BJ (cell line): ENCODE measurements around the gene KLHDC8B. TPM values are rescaled to one million over a fixed set of nuclear protein-coding genes. Genes with fewer than 3 reads are reported as not detected.

Experiments
- CTCF ChIA-PET: fragments of 350-600 bp; formaldehyde crosslinking; extraction: SDS; loops from one replicate; lab custom pipeline; 2021; ENCODE audit warnings: antibody characterized with exemption, inconsistent platforms; lab: Yijun Ruan, JAX
- POLR2A ChIA-PET: fragments of 300-600 bp; sonication (Branson Sonifier 250); formaldehyde crosslinking; extraction: SDS; loops from one replicate; lab custom pipeline; 2021; ENCODE audit warnings: antibody characterized with exemption; lab: Charles Lee
- DNase-seq: peaks from one replicate; pipeline ENCODE4 v3.0.0-alpha.2; 2011; ENCODE audit warnings: low read depth
- H3K27me3 ChIP-seq: 2 replicates; pipeline ENCODE4 v1.6.0; 2011; ENCODE audit warnings: low read length; ENCODE audit not compliant: control insufficient read depth, insufficient read depth
- H3K36me3 ChIP-seq: 2 replicates; pipeline ENCODE4 v1.5.1; 2011; ENCODE audit warnings: low read length; ENCODE audit not compliant: control insufficient read depth, insufficient read depth
- H3K4me3 ChIP-seq: 2 replicates; pipeline ENCODE4 v1.5.1; 2011; ENCODE audit warnings: low read depth, mild to moderate bottlenecking, control low read depth, low read length
- CTCF ChIP-seq: IDR thresholded peaks from 2 replicates; pipeline ENCODE4 v1.5.1; 2011; ENCODE audit warnings: low read depth, mild to moderate bottlenecking, control low read depth, inconsistent platforms, low read length, moderate library complexity; ENCODE audit not compliant: insufficient read depth
- polyA plus RNA-seq: library from polyadenylated mRNA; depleted of rRNA; stranded (reverse); fragments of >200 nt; gene quantifications from 2 replicates; pipeline ENCODE4 v1.2.3, GENCODE V29; 2011

Gene KLHDC8B
- polyA plus RNA-seq, 1 experiment = 47.8 TPM

- peak; percentile 24; the same call in 1 of the 2 replicates for TF ChIP-seq CTCF
- peak; percentile 31 for DNase-seq
- POLR2A ChIA-PET = interaction anchor here (0.9 to 1.4 kb wide), 2 partner anchors 12 to 40 kb away, joined by 3 to 4 read pairs; partner anchors contain the start of gene USP19
- H3K4me3 ChIP-seq = peak within 1 kb of the TSS; percentile 70
- CTCF ChIA-PET = interaction anchor here (0.9 to 2.4 kb wide), 5 partner anchors 12 to 111 kb away, joined by 3 to 12 read pairs (median 5); partner anchors contain the start of genes KLHDC8B and USP19
- H3K27me3 ChIP-seq = no peaks in the 10 kb centered on the region
- H3K36me3 ChIP-seq = peaks cover 29% of the 10 kb centered on the region
Measured at GRCh38 chr3:49132437-49133225, 38.8 kb upstream of the KLHDC8B start, which contains the start of gene LAMB2. TSS of gene LAMB2 (minus strand) at chr3:49133050. CDS start at chr3:49132867, 183 bp downstream.

- ChIA-PET POLR2A (interaction anchor here (1.8 kb wide), 1 partner anchor 12 kb away, joined by 9 read pairs; the partner anchor contains the start of gene USP19), CTCF (interaction anchor here (0.9 to 2.4 kb wide), 5 partner anchors 13 to 112 kb away, joined by 3 to 12 read pairs (median 5); partner anchors contain the start of genes KLHDC8B and USP19)
- Histone ChIP-seq H3K36me3 (peaks cover 26% of the 10 kb centered on the region), H3K27me3 (0 out of 2 replicates have a peak, but pooled peaks cover 2% of the 10 kb centered on the region), H3K4me3 (peak overlapping the region; percentile 70)
- TF ChIP-seq CTCF = no peak
- peak; percentile 54 for DNase-seq
Measured at GRCh38 chr3:49133226-49133951, 38.0 kb upstream of the KLHDC8B start.

GRCh38 chr3:49134471-49135265 lies 36.7 kb upstream of the KLHDC8B start:
- TF ChIP-seq CTCF = no peak
- Histone ChIP-seq H3K36me3 (peaks cover 15% of the 10 kb centered on the region), H3K4me3 (no peak overlapping the region), H3K27me3 (peaks cover 3% of the 10 kb centered on the region; the same call in 1 of the 2 replicates)
- DNase-seq = no peak
- POLR2A ChIA-PET = interaction anchor here (1.8 kb wide), 1 partner anchor 14 kb away, joined by 9 read pairs; the partner anchor contains the start of gene USP19
- CTCF ChIA-PET = no interaction called here

GRCh38 chr3:49135499-49135898 lies 35.9 kb upstream of the KLHDC8B start:
- Histone ChIP-seq H3K27me3 (peaks cover 3% of the 10 kb centered on the region; the same call in 1 of the 2 replicates), H3K36me3 (peaks cover 7% of the 10 kb centered on the region), H3K4me3 (no peak overlapping the region)
- DNase-seq = no peak
- no peak for TF ChIP-seq CTCF
- POLR2A ChIA-PET = no interaction called here
- CTCF ChIA-PET = interaction anchor here (1.2 kb wide), 1 partner anchor 18 kb away, joined by 3 read pairs; no protein-coding TSS in a partner anchor
